ENCODE results near the gene MYOF. TPM values are rescaled to one million over a fixed set of nuclear protein-coding genes. Genes with fewer than 3 reads are reported as not detected.

Gene MYOF
- total RNA-seq, 4 donors from 2014 or later, result 46.8 to 139 (median 90.2) TPM

DNA sequence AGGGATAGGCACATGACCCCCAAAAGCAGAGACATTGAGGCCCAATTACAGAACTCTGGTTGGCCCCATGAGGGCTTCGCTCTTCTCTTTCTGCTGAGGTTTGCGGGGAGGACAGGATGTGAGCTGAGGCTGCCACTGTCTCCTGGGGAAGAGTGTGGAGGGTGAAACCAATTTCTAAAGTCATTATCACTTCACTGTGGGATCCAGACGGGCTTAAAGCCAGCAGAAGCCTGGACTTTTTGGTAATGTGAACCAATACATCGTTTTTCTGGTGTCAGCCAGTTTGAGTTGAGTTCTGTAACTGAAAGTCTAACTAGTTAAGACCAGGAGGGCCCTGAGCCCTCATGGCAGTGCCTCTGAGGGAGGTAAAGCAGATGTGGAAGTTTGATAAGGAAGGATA lies 163.0 kb downstream of the MYOF start:
- TF ChIP-seq, protein P1, sequence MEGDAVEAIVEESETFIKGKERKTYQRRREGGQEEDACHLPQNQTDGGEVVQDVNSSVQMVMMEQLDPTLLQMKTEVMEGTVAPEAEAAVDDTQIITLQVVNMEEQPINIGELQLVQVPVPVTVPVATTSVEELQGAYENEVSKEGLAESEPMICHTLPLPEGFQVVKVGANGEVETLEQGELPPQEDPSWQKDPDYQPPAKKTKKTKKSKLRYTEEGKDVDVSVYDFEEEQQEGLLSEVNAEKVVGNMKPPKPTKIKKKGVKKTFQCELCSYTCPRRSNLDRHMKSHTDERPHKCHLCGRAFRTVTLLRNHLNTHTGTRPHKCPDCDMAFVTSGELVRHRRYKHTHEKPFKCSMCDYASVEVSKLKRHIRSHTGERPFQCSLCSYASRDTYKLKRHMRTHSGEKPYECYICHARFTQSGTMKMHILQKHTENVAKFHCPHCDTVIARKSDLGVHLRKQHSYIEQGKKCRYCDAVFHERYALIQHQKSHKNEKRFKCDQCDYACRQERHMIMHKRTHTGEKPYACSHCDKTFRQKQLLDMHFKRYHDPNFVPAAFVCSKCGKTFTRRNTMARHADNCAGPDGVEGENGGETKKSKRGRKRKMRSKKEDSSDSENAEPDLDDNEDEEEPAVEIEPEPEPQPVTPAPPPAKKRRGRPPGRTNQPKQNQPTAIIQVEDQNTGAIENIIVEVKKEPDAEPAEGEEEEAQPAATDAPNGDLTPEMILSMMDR (IDR thresholded peaks at IDR 0.05; ENCODE audit: low read depth), result no peak

DNA sequence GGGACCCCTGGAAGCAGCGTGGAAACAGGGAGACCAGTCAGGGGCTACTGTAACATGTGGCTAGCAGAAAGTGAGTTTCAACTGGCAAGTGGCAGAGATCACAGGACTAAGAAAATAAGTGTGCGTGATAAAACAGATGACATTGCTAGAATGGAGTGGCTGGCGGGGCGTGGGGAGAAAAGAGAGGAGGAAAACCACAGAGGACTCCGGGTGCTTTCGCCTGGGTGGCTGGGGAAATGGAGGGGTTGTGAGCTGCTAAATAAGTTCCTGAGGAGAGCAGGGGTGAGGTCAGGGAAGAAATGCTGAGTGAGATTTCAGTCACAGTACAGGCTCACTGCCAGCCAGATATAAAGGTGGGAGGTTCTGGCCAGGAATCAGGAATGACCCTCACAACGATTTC lies 166.9 kb downstream of the MYOF start:
- TF ChIP-seq, protein P1 (IDR thresholded peaks at IDR 0.05; ENCODE audit: low read depth), result no peak

DNA sequence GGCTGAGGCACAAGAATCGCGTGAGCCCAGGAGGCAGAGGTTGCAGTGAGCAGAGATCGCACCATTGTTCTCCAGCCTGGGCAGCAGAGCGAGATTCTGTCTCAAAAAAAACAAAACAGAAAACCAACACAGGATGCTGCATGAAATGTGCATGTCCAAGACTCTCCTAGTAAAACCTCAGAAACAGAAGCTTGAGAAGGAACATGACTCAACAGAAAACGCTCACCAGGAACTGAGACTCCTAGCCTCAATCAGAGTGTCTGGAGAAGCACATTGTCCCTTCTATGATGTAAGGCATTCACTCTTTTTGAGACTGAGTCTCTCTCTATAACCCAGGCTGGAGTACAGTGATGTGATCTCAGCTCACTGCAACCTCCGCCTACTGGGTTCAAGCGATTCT lies 168.3 kb downstream of the MYOF start:
- TF ChIP-seq, protein P1 (IDR thresholded peaks at IDR 0.05; ENCODE audit: low read depth), result no peak

DNA sequence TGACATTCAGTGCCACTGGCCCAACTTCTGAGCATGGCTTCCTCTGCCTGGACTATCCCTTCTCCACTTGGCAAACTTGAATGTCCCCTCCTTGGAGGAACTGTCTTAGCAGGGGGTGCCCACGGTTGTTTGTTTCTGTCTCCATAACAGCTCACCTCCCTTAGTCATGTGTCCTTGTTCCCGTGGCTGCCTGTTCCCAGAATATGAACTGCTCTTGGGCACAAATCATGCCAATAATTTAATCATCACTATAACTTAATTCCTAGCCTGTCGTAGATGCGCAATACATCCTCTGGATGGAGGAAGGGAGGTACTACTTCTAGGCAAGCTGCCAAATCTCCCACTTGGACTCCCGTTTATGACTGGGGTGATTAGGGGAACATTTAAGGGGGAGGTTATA lies 173.1 kb downstream of the MYOF start:
- TF ChIP-seq, protein P1 (IDR thresholded peaks at IDR 0.05; ENCODE audit: low read depth), result no peak

DNA sequence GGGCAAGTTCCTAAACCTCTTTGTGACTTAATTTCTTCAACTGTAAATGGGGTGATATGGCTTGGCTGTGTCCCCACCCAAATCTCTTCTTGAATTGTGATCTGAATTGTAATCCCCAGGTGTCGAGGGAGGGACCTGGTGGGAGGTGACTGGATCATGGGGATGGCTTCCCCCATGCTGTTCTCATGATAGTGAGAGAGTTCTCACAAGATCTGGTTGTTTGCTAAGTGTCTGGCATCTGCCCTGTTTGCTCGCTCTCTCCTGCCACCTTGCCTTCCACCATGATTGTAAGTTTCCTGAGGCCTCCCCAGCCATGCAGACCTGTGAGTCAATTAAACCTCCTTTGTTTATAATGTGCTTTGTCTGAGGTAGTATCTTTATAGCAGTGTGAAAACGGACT lies 177.0 kb downstream of the MYOF start:
- TF ChIP-seq, protein P1 (IDR thresholded peaks at IDR 0.05; ENCODE audit: low read depth), result no peak

DNA sequence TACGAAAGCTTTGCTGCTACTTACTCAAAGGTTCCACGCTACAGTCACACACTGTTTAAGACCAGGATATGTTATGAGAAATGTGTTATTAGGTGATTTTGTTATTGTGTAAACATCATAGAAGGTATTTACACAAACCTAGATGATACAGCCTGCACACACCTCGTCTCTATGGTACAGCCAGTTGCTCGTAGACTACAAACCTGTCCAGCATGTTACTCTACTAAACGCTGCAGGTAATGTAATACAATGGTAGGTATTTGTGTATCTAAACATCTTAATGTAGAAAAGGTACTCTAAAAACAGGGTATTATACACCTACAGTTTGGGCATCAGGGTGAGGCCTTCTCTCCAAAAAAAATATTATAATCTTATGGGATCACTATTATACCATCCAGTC lies 181.2 kb downstream of the MYOF start:
- TF ChIP-seq, protein P1 (IDR thresholded peaks at IDR 0.05; ENCODE audit: low read depth), result no peak

DNA sequence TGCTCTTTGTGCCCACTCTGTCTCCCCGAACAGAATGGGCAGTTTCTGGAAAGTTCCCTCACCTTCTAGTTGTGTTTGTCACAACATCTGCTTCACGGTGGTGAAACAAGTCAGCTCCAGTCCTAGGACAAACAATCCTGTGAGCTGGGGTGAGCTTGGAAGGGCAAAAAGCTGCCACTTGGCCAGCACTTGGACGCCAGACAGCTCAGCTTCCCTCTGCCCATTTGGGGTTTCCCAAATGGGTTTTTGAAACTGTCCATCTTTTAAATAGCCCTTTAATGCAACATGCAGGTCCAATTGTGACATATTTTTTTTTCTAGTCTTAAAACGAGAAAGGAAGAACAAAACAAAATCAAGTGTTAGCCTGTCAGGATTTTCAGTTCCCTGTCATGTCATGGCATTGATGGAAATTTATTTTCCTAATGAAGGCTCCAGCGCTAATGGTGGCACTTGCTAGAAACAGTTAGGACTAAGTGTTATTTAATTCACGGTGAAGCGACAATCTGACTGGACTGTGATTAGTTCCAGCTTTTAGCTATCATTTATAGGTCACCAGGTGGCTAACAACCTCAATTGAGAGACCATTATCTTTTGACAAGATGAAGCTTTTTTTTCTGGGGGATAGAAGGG lies 181.7 kb downstream of the MYOF start:
- TF ChIP-seq, protein P1 (IDR thresholded peaks at IDR 0.05; ENCODE audit: low read depth), result no peak

All from subcutaneous adipose tissue (tissue), 4 donors.